ENCODE data around the gene SPDYE2B.
"Not testable (repeated sequence)": the region's sequence is repeated elsewhere in the genome, so short reads cannot be mapped to it uniquely, and the experiment has no call there.

The SPDYE2B gene, protein sequence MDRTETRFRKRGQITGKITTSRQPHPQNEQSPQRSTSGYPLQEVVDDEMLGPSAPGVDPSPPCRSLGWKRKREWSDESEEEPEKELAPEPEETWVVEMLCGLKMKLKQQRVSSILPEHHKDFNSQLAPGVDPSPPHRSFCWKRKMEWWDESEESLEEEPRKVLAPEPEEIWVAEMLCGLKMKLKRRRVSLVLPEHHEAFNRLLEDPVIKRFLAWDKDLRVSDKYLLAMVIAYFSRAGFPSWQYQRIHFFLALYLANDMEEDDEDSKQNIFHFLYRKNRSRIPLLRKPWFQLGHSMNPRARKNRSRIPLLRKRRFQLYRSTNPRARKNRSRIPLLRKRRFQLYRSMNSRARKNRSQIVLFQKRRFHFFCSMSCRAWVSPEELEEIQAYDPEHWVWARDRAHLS

GRCh38 chr7:102649924-102650323 lies at the start of gene SPDYE2B:
Gene SPDYE2B (plus strand): TSS chr7:102650319. CDS start chr7:102652349, 2,030 bp downstream.
- DNase-seq = not testable (repeated sequence)

DNA sequence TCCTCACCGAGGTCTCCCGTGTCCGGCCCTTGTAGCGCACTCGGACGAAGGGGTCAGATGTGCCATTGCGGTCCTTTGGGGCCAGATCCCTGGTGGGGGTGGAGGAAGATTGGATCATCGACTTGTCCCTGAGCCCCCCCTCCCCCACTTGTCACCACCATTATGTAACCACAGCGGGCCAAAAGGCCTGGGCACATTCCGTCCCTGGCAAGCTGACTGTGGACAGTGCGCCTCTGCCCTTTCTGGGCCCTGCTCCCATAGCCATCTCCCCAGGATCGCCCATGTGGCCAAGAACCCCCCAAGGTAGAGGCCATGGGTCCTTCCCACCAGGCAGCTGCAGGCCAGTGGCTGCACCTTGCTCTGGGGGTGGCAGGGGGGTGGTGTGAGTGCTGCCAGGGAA lies 47.8 kb upstream of the SPDYE2B start:
- not testable (repeated sequence) for DNase-seq

GRCh38 chr7:102604431-102605145 lies 45.5 kb upstream of the SPDYE2B start:
- not testable (repeated sequence) for DNase-seq

DNA sequence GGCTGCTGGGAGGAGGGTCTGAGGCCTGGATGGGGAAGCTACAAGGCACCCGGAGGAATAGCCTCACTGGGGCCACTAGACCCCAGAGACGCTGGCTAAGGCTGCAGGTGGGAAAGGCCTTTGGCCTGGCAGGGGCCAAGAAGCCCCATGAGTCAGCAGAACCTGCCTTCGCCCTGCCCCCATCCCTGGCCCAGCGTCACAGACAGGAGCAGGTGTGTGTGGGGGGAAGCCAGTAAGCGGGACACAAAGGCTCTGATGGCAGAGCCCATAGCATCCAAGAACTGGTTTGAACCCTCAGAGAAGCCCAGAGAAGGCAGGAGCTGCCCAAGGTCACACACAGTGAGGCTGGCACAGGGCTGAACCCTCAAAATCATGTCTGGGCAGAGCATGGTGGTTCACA lies 43.3 kb upstream of the SPDYE2B start:
- DNase-seq = not testable (repeated sequence)

DNA sequence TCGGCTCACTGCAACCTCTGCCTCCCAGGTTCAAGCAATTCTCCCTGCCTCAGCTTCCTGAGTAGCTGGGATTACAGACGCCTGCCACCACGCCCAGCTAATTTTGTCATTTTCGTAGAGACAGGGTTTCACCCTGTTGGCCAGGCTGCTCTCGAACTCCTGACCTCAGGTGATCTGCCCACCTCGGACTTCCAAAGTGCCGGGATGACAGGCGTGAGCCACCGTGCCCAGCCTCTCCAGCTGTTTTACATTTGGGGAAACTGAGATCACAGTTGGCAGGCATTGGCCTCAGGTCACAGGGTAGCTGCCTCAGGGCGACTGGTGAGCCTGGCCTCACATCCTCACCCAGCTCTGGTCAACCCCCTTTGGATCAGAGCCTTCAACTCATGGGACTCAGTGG lies 40.4 kb upstream of the SPDYE2B start:
- DNase-seq = not testable (repeated sequence)

DNA sequence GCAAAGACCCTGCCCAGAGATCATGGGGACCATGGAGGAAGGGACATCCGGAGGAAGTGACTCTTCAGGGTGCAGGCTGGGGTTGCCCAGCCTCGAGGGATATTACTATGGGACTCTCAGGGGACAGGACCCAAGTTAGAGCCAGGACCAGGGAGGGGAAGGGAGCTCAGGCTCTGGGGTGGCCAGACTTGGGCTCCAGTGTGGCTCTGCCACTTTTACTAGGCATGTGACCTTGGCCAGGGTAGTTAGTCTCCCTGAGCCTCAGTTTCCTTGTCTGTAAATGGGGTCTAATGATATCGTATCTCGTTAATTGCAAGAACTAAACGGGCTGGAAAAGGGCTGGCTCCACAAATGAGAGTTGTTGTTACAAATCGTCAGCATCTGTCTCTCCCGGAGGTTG lies 39.7 kb upstream of the SPDYE2B start:
- not testable (repeated sequence) for DNase-seq

DNA sequence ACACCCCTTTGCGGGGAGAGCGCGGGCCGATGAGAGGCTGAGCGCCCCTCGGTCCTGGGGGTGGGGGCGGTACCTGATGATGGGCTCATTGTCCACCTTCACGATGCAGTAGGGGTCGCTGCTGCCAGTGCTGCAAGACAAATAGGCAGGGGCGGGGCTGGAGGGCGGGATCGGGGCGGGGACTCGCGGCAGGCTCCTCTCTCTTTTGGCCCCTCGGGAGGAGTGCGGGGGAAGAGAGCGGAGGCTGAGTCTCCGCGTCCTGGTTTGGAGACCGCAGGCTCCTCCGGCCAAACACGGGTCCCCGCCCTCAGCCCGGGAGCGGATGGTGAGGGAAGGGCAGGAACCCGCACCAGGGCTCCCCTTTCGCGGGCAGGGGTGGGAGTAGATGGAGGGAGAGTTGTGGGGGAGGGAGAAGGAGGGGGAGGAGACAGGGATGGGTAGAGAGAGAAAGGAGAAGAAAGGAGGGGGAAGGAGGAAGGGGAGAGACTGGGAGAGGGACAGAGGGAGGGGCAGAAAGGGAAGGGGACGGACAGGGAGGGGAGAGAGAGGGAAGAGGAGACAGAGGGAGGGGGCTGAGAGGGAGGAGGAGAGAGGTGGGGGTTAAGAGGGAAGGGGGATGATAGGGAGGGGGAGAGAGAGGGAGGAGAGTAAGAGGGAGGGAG lies 39.0 kb upstream of the SPDYE2B start:
- not testable (repeated sequence) for DNase-seq

DNA sequence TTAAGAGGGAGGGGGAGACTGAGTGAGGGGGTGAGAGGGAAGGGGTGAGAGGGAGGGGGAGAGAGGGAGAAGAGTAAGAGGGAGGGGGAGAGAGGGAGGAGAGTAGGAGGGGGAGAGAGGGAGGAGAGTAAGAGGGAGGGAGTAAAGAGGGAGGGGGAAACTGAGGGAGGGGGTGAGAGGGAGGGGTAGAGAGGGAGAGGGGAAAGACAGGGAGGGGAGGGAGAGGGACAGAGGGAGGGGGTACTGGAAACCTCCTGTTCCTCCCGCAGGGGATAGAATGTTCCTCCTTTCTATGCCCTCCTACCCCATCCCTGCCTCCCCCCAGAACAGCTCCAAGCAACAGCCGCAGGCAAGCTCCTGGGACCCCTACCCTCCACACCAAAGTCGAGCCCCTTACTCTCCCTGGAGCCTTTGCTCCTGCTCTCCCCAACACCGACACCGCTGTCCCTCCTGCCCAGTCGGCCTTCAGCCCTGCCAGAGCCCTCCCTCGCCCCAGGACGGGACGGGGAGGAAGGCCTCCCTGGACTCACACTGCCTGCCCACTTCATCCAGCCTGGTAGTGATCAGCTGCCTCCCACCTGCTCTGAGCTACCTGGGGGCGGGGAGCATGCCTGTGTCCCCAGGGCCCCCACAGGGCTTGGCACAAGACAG lies 38.3 kb upstream of the SPDYE2B start:
- not testable (repeated sequence) for DNase-seq

- not testable (repeated sequence) for DNase-seq
Observed at GRCh38 chr7:102613575-102614345, 36.4 kb upstream of the SPDYE2B start.

DNA sequence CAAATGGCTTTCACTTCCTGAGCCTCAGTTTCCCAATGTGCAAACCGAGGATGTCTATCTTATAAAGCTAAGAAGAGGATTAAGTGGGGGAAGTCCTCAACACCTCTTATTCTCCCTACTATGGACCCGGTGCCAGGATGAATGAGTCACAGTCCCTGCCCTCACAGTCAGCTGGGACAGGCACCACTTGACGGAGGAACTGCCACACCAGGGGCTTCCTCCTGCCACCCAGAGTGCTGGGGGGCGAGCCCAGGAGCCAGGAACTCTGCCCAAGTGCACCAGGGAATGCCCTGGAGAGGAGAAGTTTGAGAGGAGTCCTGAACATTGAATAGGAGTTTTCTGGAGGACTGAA lies 35.8 kb upstream of the SPDYE2B start:
- DNase-seq = not testable (repeated sequence)

GRCh38 chr7:102614873-102615272 lies 35.2 kb upstream of the SPDYE2B start:
- DNase-seq = not testable (repeated sequence)

DNA sequence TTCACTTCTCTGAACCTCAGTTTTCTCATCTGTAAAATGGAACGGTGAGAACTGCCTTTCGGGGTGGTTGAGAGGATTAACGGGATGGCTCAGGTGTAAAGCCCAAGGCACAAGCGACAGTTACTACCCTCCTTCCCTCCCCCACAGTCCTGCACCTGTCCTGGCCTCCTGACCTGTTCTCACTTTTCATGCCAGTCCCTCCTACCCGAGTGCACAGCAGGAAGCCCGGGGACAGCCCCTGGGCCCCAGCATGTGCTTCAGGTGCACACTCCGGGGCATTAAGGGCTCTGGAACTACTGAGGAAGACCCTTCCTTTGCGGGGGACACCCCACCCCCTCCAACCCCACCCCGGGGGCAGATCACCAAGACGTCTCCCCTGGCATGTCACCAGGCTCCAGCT lies 34.2 kb upstream of the SPDYE2B start:
- DNase-seq = not testable (repeated sequence)

- not testable (repeated sequence) for DNase-seq
Observed at GRCh38 chr7:102616507-102617125, 33.5 kb upstream of the SPDYE2B start, which contains the start of gene RASA4. Gene RASA4 (minus strand): TSS chr7:102616756. CDS start chr7:102616689, 67 bp downstream.

DNA sequence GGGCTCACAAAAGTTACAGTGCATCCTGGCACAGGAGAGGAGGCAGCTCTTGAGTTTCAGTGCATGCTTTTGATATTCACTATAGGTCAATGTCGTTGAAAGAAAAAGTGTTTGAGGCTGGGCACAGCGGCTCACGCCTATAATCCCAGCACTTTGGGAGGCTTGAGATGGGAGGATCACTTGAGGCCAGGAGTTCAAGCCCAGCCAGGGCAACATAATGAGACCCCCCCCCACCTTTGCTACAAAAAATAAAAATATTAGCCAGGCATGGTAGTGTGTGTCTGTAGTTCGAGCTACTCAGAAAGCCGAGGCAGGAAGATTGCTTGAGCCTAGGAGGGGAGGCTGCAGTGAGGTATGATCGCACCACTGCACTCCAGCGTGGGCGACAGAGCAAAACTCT lies 32.0 kb upstream of the SPDYE2B start:
- not testable (repeated sequence) for DNase-seq

DNA sequence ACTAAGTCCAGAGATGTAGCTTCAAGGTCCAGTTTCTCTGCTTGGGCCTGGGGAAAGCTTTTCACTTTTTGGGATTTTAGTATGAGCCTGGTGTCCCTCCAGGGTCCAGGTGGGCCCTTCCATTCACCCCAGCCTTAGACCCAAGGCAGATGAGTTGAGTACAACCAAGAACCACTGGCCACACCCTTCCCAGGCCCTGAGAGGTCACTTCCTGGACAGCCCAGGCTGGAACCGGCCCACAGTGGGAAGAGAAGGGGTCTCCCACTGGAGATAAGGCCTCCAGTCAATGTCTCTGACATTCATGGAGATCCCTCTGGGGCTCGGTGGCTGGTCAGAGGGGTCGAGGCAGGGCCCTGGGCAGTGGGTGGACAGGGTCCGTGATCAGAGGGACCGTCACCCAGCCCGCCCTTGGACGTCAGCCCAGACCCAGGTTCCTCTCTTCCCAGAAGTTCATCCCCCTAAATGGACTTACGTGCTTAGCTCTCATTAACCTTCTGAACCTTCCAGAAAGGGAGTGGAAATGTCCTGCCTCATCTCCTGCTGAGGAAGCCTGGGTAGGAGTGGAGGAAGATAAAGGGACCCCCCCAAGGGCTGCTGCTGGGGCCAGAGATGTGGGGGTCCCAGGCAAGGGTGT lies 22.7 kb upstream of the SPDYE2B start:
- DNase-seq = not testable (repeated sequence)

- DNase-seq = not testable (repeated sequence)
Observed at GRCh38 chr7:102630622-102631021, 19.5 kb upstream of the SPDYE2B start.

GRCh38 chr7:102634299-102634698 lies 15.8 kb upstream of the SPDYE2B start:
- DNase-seq = not testable (repeated sequence)

- not testable (repeated sequence) for DNase-seq
Observed at GRCh38 chr7:102635354-102635753, 14.8 kb upstream of the SPDYE2B start.

GRCh38 chr7:102636956-102637355 lies 13.2 kb upstream of the SPDYE2B start:
- not testable (repeated sequence) for DNase-seq

DNA sequence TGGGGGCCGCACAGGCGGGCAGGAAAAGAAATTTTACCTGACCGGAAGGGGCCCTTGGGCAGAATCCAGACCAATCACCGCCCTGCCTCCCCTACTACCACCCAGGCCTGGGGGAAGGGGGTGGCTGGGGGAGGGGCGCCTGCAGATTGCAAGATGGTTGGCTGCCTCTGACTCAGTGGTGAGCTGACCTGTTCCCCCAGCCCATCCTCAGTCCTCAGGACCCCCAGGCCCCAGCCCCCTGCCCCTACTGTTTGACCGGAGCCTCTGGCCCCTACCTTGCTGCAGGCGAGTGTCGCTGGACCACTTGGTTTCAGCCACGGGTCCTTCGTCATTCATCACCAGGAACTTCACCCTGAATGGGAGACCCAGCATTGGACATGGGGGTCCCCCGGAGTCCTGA lies 11.3 kb upstream of the SPDYE2B start:
- DNase-seq = not testable (repeated sequence)

GRCh38 chr7:102642691-102643090 lies 7.4 kb upstream of the SPDYE2B start, which contains the start of gene UPK3BL1:
Gene UPK3BL1 (minus strand): TSS chr7:102642791. CDS start chr7:102642741, 50 bp downstream.
- not testable (repeated sequence) for DNase-seq
